ENCODE results near the gene CAPN9.
"Not testable (repeated sequence)": the region's sequence is repeated elsewhere in the genome, so short reads cannot be mapped to it uniquely, and the experiment has no call there.

Gene CAPN9

GRCh38 chr1:230825761-230826160 is 78.6 kb downstream of the CAPN9 start:
- no peak for DNase-seq (ENCODE audit: low read depth)

DNA sequence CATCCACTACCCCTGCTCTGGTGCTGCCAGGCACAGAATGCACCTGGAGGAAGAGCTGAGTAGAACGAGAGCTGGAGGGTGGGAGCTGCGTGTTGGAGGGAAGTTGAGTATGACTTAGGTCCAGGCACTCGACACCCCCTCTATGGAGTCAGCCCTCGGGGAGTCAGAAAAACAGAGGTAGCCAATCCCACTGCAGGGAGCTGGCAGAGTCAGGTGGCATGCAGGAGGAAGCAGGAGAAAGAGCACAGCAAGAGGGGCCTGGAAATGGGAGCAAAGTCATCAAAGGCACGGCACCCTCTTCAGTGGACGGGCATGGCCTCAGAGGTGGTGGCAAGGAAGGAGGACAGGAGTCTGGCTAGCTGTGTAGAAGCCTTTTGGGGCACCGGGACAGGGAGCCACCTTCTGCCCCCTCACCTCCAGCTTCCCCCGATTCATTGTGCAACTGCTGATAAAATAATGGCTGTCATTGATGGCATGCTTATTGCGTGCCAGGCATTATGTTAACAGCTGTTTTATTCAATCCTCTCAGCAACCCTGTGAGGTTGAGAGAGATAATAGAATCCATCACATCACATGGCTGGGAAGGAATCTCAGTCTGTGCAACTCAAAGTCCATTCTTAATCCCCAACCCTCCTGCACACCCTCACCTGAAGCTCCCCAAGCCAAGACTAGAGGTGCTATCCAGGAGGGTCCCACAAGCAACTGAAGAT is 79.1 kb downstream of the CAPN9 start:
- no peak for DNase-seq (ENCODE audit: low read depth)

GRCh38 chr1:230827081-230827681 is 80.0 kb downstream of the CAPN9 start:
- DNase-seq (ENCODE audit: low read depth) = no peak

GRCh38 chr1:230827801-230828200 is 80.6 kb downstream of the CAPN9 start:
- DNase-seq (ENCODE audit: low read depth) = no peak

DNA sequence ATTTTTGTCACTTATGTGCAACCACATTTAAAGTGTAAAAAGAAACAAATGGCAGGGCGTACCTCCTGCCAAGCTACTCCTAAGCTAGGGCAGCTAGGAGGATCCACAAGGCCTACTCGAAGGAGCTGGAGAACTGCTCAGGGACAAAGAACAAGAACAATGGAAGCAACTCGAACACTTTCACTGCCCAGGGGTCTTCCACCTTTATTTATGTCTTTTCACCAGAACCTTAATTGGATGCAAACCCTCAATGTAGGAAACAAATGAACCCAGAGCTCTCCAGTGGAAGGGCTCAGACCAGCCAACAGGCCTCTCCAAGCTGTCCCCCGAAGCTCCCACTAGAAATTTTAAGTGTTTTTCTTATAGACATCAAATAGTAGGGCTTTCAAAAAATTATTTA is 81.2 kb downstream of the CAPN9 start:
- no peak for DNase-seq (ENCODE audit: low read depth)

GRCh38 chr1:230831771-230832170 is 84.6 kb downstream of the CAPN9 start:
- DNase-seq (ENCODE audit: low read depth) = no peak

DNA sequence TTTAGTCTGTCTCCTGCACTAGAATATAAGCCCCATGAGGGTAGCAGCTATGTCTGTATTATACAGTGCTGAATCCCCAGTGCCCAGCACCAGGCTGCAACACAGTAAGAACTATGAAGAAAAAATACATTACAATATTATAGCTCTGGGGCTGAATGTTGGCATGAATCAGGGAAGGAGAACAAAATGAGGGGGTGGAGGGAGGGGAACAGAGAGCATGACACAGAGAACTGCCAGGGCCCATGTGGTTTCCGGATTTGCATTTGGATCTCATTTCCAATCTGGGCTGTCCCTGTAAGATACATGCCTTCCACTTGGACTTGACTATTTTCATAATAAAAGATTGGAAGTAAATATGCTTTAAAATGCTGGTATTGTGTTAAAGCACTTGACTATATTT is 85.3 kb downstream of the CAPN9 start:
- DNase-seq (ENCODE audit: low read depth) = no peak

DNA sequence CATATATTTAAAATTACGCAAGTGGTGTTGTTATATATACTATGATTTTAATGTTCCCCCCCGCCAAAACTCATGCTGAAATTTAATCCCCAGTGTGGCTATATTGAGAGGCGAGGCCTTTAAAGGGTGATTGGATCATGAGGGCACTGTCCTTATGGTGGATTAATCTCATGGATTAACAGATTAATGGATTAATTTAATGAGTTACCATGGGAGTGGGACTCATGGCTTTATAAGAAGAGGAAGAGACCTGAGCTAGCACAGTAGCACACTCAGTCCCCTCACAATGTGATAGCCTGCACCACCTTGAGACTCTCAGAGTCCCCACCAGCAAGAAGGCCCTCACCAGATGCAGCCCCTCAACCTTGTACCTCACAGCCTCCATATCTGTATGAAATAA is 86.3 kb downstream of the CAPN9 start:
- DNase-seq (ENCODE audit: low read depth) = no peak

- no peak for DNase-seq (ENCODE audit: low read depth)
Measured at GRCh38 chr1:230834292-230834691, 87.1 kb downstream of the CAPN9 start.

DNA sequence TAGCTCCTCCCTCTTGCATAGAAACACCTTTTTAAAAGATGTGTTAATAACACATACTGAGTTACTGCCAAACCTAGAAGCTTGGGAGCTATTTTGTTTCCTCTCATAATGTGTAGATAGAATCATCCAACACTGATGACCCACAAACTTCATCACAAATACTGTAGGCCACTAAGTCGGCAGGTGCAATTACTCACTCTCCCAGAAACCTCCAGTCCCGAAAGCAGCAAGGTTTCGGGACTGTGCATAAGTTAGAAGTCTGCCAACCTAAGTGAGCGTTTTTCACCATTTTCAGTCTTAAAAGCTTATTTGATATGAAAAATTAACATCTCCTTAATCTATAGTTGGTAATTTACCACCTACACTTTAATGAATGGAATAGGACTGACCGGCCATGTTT is 89.2 kb downstream of the CAPN9 start:
- DNase-seq (ENCODE audit: low read depth) = no peak

GRCh38 chr1:230836793-230837192 is 89.6 kb downstream of the CAPN9 start:
- no peak for DNase-seq (ENCODE audit: low read depth)

DNA sequence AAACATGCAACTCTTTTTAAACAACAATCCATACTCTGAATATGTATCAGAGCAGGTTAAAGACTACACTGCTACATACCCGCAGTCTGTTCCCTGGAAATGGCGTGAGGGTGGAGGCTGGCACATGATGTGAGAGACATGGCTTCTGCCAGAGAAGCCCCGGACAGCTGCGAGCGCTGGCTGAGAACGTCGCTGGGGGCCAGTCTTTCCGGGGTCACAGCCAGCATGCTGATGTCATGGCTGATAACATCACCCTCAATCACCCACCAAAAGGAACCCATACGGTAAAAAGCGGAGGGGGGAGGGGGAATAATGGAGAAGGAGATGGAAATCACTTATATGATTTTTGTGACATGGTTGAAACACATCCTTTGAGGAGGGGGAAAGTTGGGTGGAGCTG is 92.0 kb downstream of the CAPN9 start:
- no peak for DNase-seq (ENCODE audit: low read depth)

GRCh38 chr1:230842801-230843200 is 95.6 kb downstream of the CAPN9 start:
- DNase-seq (ENCODE audit: low read depth) = no peak

GRCh38 chr1:230843503-230844309 is 96.5 kb downstream of the CAPN9 start:
- DNase-seq (ENCODE audit: low read depth) = no peak

GRCh38 chr1:230844561-230844960 is 97.4 kb downstream of the CAPN9 start:
- no peak for DNase-seq (ENCODE audit: low read depth)

GRCh38 chr1:230845184-230845583 is 98.0 kb downstream of the CAPN9 start:
- not testable (repeated sequence) for DNase-seq (ENCODE audit: low read depth)

- DNase-seq (ENCODE audit: low read depth) = no peak
Measured at GRCh38 chr1:230848235-230848634, 101.0 kb downstream of the CAPN9 start.

- no peak for DNase-seq (ENCODE audit: low read depth)
Measured at GRCh38 chr1:230849451-230850224, 102.5 kb downstream of the CAPN9 start.

DNA sequence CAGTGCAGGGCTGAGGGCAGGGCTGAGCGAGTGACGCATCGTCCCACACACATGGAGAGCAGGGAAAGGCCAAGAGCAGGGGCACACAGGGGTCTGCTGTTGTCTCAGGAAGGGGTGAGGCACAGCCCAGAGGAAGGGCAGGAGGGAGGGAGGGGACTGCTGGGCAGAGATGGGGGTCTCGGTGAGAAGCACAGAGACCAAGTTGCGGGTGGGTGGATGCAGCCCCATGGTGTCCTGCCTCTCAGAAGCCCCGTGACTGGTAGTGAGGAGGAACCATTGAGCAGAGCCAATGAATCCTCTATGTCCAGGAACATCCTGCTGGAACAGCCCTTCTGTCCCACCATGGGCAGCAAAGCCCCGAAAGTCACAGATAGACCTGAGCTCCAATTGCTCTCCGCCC is 103.4 kb downstream of the CAPN9 start:
- no peak for DNase-seq (ENCODE audit: low read depth)

- no peak for DNase-seq (ENCODE audit: low read depth)
Measured at GRCh38 chr1:230851291-230851691, 104.1 kb downstream of the CAPN9 start.
